Ureter (tissue), 1 donor: ENCODE data around the gene METAP2. TPM values are rescaled to one million over a fixed set of nuclear protein-coding genes. Genes with fewer than 3 reads are reported as not detected.

Source experiments
- DNase-seq: peaks from one replicate; pipeline ENCODE4 v3.0.0-alpha.2; 2020; ENCODE audit warnings: low spot score
- total RNA-seq: library from RNA; stranded (reverse); gene quantifications from one replicate; pipeline ENCODE4 v1.2.4, GENCODE V29; 2023
- donor health status: DM: yes; HTN: yes; CAD: no.

METAP2 gene
- total RNA-seq, 1 donor from 2014 or later = 56.5 TPM

- no peak for DNase-seq
Measured at GRCh38 chr12:95513599-95513998, 39.6 kb downstream of the METAP2 start.

GRCh38 chr12:95515197-95515596 is 41.2 kb downstream of the METAP2 start:
- DNase-seq = no peak

GRCh38 chr12:95516757-95517156 is 42.8 kb downstream of the METAP2 start:
- DNase-seq = no peak

GRCh38 chr12:95517246-95517645 is 43.3 kb downstream of the METAP2 start:
- no peak for DNase-seq

- no peak for DNase-seq
Measured at GRCh38 chr12:95518944-95519343, 45.0 kb downstream of the METAP2 start.

GRCh38 chr12:95520816-95521215 is 46.9 kb downstream of the METAP2 start:
- DNase-seq = no peak

GRCh38 chr12:95522692-95523091 is 48.7 kb downstream of the METAP2 start:
- DNase-seq = no peak

- DNase-seq = no peak
Measured at GRCh38 chr12:95528431-95528830, 54.5 kb downstream of the METAP2 start.

- DNase-seq = no peak
Measured at GRCh38 chr12:95529693-95530225, 55.8 kb downstream of the METAP2 start.

GRCh38 chr12:95532851-95533250 is 58.9 kb downstream of the METAP2 start:
- no peak for DNase-seq

GRCh38 chr12:95533985-95534384 is 60.0 kb downstream of the METAP2 start:
- no peak for DNase-seq

GRCh38 chr12:95538006-95538405 is 64.1 kb downstream of the METAP2 start:
- no peak for DNase-seq

GRCh38 chr12:95538656-95539055 is 64.7 kb downstream of the METAP2 start:
- no peak for DNase-seq

- no peak for DNase-seq
Measured at GRCh38 chr12:95541436-95541835, 67.5 kb downstream of the METAP2 start.

- no peak for DNase-seq
Measured at GRCh38 chr12:95543305-95543704, 69.4 kb downstream of the METAP2 start.

- DNase-seq = no peak
Measured at GRCh38 chr12:95544756-95545155, 70.8 kb downstream of the METAP2 start.

GRCh38 chr12:95545303-95545702 is 71.4 kb downstream of the METAP2 start:
- no peak for DNase-seq

- no peak for DNase-seq
Measured at GRCh38 chr12:95545731-95546490, 72.0 kb downstream of the METAP2 start.

- no peak for DNase-seq
Measured at GRCh38 chr12:95546491-95546813, 72.5 kb downstream of the METAP2 start.

- DNase-seq = no peak
Measured at GRCh38 chr12:95547522-95548055, 73.6 kb downstream of the METAP2 start.

GRCh38 chr12:95548056-95548538 is 74.1 kb downstream of the METAP2 start:
- no peak for DNase-seq

GRCh38 chr12:95548539-95549391 is 74.8 kb downstream of the METAP2 start:
- peak; percentile 48 for DNase-seq
